Caki2 (cell line): ENCODE results near the gene CXCR5. TPM values are rescaled to one million over a fixed set of nuclear protein-coding genes. Genes with fewer than 3 reads are reported as not detected.

Source experiments
- DNase-seq: peaks from one replicate; pipeline ENCODE4 v3.0.0-alpha.2; 2015; ENCODE audit warnings: low read depth
- in situ Hi-C: cut with HindIII; loops from 2 replicates; pipeline ENCODE4 v1.10.0; 2016; ENCODE audit warnings: low sequenced_read_pairs, low pct_unique_long_range_greater_than_20kb, mixed read lengths
- total RNA-seq: library from RNA; depleted of rRNA; stranded (reverse); fragments of >200 nt; shearing (Covaris generic); gene quantifications from 2 replicates; pipeline ENCODE4 v1.2.3, GENCODE V29; 2014; ENCODE audit warnings: low replicate concordance

Gene CXCR5
- total RNA-seq, 1 experiment from 2014 or later: not detected

DNA sequence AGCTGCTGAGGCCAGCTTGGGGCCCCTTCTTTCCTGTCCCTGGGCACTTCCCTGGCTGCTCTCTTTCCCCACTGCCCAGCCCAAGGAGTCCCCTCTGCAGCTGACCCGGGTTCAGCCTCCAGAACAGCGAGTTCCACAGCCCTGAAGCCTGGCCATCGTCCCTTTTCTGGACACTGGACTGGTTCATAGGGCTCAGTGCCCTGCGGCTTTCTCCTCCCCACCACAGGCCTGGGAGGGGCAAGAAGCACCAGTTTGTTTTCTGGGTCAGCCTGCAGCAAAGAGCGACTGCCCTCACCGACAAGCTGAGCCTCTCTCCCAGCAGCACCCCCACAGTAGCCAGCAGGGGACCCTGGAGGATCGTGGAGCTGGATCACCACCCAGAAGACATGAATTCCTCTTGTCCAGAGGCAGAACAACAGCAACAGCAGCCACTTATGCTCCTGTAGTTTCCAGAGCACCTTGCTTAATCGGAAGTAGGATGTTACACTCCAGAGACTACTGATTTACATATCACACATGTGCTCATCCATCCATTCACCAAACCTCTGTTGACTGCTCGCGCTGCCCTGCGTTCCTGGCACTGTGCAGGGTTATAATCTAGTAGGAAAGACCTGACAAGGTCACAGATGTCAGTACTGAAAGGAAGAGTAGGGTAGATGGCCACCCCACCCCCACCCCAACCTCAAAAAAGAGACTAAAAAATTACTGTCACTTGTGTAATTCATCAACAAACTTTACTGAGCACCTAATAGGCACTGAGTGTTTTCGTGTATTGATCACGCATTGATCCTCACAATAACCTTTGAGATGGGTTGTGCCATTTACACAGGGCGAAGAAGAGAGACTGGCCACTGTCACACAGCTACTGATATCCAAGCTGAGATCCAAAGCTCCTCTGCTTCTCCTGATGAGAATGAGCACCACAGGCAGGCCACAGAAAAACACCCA, 13.0 kb upstream of the CXCR5 start:
- peak; percentile 72 for DNase-seq

DNA sequence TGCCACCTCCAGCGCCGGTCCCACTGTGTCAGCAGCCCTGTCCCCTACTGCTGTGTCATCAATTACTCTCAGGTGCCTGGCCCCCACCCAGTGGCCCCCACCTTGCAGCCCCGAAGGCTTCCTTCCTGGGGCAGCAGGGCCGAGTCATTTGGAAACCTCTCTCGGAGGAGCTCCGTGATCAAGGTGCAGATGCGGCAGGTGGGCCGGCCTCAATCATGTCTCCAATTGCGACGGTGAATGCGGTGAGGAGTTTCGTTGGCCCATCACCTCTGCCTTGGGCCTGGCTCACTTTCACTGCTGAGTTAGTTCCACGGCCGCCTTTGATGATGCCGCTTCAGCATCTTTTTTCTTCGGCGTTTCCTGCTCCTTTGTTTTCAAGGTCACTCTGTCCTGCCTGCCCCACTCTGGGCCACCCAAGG, 11.3 kb upstream of the CXCR5 start:
- in situ Hi-C loops: no loop called here
- DNase-seq: no peak

More for the DNA sequence above, 13.0 kb upstream of the CXCR5 start:
- in situ Hi-C loops: no loop called here

DNA sequence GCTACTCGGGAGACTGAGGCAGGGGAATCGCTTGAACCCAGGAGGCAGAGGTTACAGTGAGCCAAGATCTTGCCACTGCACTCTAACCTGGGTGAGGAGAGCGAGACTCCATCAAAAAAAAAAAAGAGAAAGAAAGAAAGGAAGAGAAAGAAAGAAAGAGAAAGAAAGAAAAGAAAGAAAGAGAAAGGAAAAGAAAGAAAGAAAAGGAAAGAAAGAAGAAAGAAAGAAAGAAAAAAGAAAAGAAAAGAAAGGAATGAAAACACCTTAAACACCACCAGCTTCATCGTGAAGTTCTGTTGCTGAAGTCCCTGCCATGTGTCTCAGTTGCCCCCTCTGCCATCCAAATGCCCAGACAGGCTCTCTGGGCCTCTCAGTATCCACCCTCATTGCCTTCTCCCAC, 9.9 kb upstream of the CXCR5 start:
- in situ Hi-C loops: no loop called here
- no peak for DNase-seq

DNA sequence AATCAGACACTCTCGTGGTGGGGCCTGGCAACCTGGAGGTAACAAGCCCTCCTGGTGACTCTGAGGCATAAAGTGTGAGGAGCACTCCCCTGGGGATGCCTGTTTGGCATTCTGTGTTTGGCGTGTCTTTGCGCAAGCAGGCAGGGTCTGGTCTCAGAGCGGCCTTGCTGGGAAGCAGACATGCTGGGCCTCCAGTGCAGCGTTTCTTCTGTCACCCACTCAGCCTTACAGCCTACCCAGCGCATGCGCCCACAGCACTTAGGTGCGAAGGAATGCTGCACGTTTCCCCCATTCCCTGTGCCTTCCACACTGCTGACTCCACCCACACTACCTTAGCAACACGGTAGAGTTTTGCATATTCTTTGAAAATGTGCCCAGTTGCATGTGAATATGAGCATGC, 7.4 kb upstream of the CXCR5 start:
- in situ Hi-C loops: no loop called here
- DNase-seq: no peak

DNA sequence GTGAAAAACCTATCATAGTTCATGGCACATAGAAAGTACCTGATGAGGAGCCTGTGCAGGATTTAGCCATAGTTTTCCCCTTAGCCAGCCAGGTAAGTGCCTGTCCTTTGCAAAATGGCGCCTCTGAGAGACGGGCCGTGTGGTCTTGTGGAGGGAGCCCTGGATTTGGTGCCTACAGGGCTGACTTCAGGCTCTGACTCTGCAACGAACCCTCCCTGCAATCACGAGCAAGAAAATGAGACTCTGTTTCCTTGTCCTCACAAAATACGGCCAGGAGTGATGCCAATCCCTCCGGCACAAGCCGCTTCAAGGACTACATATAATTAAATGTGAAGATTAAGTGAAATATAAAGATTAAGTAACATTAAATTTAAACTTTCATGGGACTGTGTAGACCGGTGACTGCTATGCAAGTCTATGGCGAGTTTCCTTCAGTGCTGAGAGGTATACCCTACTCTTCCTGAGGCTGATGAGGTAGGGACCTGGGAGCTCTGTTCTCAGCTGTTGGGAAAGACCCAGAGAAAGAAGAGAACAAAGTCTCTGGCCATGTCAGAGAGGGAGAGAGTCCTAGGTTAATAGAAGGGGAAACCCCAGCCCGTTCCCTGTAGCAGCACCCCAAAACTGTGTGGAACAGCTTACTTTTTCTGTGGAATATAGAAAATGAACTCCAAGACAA, 6.1 kb upstream of the CXCR5 start:
- DNase-seq: no peak
- in situ Hi-C loops: no loop called here

DNA sequence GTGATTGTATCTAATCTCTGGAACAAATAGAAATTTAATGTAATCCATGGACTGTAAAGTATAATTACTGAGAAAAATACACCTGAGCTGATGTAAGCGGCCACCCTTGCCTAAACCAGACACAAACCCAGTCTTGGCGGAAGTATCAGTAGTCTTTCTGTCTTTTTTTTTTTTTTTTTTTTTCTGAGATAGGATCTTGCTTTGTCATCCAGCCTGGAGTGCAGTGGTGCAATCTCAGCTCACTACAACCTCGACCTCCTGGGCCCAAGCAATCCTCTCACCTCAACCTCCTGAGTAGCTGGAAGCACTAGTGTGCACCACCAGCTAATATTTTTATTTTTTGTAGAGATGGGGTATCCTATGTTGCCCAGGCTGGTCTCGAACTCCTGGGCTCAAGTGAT, 5.5 kb upstream of the CXCR5 start:
- in situ Hi-C loops: no loop called here

DNA sequence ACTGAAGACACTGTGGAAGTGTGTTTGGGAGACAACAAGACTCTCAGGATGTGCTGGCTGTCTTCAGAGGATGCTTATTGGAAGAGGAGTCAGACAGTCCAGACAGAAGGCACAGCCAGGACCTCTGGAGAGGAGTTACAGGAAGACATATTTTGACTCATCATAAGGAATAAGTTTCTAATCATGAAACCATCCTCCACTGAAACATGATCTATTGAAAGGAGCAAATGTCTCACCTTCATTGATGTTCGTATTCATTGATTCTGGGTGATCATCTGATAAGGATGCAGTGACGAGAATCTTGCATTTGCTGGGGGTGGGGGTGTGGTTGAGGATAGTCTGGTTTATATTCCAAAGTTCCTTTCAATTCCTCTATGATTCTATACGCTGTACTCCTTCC, 2.5 kb upstream of the CXCR5 start:
- in situ Hi-C loops: no loop called here
- DNase-seq: no peak

More for the DNA sequence above, 5.5 kb upstream of the CXCR5 start:
- DNase-seq: no peak

DNA sequence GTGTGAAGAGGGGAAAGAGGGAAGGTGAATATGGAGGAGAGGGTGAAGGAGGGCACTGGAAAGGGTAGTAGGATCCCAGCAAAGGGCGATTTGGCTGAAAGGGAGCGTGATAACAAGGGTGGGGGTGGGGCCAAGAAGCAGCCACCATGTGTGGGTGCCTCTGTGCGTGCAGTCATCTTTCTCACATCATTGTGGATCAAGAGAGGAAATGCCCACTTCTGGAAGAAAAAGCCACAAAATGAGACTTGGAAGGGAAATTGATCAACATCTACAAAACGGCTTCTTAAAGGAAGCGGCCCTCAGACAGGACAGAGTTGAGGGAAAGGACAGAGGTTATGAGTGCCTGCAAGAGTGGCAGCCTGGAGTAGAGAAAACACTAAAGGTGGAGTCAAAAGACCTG, 1.2 kb upstream of the CXCR5 start:
- in situ Hi-C loops: no loop called here
- DNase-seq: no peak

DNA sequence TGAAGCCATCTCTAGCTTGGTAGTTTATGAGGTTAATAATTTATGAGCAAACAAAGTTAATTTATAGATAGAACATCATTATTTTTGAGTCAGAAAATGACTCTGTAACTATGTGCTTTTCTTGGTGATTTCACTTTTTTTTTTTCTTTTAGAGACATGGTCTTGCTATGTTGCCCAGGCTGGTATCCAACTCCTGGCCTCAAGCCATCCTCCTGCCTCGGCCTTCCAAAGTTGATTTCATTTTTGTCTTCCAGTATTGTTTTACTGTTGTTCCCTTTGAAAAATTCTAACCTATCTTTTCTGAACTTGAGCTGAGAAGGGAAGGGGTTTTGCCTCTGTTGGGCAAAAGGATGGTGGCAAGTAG, 706 bp upstream of the CXCR5 start:
- DNase-seq: no peak
- in situ Hi-C loops: no loop called here

DNA sequence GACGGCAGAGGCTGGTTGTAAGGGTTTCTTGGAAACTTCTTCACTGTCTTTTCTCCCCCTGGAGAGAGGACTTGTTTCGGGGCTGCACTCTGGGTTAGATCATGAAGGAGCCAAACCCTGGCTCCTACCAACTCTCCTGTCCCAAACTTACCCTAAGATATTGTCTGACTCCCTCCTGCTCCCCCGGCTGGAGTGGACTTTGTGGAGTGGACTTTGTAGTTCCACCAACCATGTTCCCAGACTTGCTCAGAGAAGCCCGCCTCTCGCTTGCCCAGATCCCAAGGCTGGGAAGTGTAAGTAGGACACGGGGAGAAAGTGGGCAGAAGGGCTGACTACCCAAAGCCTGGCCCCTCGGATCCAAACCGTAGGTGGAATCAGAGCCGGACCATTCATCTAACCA, 1.2 kb downstream of the CXCR5 start:
- in situ Hi-C loops: no loop called here

DNA sequence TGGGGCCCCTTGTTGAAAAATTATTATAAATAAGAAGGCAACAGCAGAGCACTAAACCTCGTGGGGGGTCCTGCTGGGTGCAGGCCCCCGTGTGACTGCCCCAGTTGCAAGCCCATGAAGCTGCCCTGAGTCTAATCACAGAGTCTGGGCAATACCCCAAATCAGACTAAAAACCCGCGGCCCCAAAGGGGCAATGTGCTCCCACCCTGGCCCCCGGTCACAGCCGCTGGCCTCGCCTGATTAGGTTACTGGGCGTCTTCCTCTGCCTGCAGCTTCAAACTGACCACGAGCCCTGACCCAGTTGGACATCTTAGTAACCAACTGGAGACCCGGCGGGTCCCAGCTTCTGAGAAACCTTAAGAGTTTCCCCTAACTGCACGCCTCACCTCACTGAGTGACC, 1.6 kb downstream of the CXCR5 start:
- in situ Hi-C loops: no loop called here
- no peak for DNase-seq

More for the DNA sequence above, 1.2 kb downstream of the CXCR5 start:
- DNase-seq: no peak

DNA sequence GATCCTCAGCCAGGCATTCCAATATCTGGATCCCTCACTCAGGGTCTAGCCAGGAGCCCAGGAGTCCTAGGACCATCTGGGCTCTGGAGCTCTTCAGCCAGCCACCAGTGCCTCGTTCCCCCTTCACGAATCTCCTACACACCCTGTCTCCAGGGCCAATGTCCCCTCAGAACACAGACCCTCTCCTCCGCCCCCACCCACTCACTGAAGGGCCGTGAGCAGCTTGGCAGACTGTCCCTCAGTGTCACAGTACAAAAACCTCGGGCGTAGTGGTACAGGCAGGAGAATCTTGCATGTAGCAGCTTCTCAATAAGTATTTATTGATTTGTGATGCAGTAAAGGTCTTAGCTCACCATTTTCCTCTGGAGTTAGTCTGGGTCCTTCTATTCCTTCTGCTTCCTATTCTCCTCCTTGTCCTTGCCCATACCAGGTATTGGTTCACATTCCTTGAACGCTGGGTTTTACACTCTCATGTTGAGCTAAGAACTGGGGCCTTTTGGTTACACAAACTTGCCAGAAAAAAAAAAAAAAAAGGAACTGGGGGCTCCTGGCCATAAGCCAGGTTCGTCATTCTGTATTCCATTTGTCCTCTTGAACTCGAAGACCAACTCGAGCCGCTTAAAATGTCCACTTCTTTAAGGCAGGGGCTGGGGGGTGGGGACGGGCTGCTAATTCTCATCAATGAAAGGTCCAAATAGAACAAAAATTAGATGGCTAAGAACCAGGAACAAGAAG, 2.3 kb downstream of the CXCR5 start:
- in situ Hi-C loops: no loop called here
- no peak for DNase-seq

DNA sequence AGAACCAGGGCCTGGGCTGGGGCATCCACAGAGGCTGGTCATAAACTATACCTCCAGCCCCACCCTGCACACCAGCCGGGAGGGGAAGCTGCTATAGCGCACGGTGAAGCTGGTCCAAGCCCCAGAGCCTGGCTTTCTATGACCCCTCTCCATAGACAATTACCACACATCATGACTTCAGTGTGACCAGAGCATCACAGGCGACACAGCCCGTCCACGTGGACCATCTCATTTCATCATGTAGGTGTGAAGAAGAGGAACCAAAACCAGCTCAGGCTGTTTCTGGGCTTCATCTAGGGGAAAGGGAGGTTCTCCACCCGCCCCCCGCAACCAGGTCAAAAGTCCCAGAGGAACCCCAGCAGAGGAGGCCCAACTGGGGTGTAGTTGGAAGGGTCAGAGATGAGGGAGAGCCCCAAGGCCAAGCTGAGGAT, 3.0 kb downstream of the CXCR5 start:
- in situ Hi-C loops: no loop called here
- DNase-seq: no peak

DNA sequence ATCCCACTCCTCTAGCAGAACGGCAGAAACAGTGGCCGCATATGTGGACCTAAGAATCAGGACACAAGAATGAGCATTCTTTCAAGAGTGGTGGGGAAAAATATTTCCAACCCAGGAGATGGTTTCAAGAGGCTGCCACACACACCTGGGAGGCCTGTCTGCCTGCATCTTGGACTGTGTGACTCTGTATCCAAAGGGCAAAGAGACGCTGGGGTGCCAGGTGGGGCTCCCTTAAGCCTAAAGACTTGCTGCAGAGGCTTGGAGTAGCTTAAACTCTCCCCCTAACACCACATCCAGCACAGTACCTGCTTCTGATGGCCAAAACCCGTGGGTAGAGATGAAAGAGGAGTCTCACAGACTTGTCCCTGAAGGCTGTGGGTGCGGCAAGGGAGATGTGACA, 3.5 kb downstream of the CXCR5 start:
- in situ Hi-C loops: no loop called here
- no peak for DNase-seq

DNA sequence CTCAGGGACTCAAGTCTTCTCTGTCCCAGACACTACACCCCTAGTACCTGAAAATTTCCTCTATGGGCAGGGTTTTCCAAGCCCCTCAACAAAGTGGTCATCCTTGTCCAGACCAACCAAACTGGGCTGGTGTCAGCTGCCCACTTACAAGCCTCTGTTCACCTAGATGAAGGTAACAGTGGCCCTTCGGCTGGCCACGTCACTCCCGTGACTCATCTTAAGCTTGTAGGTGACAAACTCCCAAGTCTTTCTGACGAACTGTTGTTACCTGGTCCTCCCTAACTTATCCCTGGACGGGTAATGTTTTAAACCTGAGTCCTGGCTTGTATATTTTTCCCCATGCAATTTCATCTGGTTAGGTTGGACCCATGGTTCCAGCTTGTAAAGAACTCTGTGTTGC, 4.7 kb downstream of the CXCR5 start:
- in situ Hi-C loops: no loop called here
- DNase-seq: no peak

DNA sequence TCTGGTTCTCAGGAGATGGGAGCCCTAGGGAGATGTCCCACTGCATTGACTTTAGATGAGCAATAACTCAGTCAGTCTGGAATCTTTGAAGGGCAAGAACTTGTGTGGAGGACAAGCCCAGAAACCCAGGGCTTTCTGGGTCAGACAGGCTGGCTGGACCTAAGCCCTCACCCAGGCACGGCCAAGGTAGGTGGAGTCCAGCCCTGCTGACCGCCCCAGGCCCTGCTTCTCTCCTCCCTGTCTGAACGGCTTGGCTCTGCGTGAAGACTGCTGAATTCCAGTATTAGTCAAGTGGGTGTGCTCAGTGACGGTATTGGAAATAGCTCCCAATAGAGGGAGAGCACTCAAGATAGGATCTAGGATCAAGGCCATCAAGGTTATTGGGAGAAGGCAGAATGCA, 6.1 kb downstream of the CXCR5 start:
- in situ Hi-C loops: no loop called here
- no peak for DNase-seq

DNA sequence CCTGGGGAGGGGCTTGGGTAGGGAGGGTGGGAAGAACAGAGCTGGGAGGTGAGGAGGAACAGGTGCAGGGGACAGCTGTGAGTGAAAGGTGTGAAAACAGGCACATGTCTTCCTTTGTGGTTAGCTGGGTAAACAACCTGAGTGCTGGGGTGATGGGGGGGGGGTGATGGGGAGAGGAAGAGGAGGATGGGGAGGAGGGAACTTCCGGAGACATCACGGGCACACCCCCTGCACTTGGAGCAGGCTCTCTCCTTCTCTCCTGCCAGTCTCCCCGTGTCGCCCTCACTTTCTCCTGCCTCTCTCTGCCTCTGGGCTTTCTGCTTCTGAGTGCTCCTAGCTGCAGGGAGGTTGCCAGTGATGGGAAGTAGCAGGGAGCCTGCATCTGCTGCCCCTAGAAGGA, 8.8 kb downstream of the CXCR5 start:
- in situ Hi-C loops: no loop called here

DNA sequence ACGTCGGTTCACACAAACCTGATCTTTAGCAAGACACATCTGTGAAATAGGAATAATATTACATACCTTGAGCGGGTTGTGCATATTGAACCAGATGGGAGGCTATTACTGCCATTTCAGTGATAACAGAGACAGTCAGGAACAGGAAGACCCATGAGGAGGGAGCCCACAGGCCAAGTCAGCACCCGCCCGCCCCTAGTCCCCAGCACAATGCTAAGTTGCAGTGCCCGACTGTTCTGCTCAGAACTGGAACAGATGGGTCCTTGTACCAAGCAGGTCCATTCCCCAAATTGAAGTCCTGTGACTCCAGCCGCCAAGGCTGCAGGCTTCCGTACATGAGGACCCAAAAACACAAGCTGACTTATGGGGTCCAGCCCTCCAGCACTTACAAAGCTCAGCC, 9.3 kb downstream of the CXCR5 start:
- in situ Hi-C loops: no loop called here
- no peak for DNase-seq

More for the DNA sequence above, 8.8 kb downstream of the CXCR5 start:
- DNase-seq: no peak

DNA sequence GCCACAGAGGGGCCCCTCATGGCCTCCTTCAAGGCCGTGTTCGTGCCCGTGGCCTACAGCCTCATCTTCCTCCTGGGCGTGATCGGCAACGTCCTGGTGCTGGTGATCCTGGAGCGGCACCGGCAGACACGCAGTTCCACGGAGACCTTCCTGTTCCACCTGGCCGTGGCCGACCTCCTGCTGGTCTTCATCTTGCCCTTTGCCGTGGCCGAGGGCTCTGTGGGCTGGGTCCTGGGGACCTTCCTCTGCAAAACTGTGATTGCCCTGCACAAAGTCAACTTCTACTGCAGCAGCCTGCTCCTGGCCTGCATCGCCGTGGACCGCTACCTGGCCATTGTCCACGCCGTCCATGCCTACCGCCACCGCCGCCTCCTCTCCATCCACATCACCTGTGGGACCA, 10.0 kb downstream of the CXCR5 start:
- in situ Hi-C loops: no loop called here
- DNase-seq: no peak
